HepG2 (cell line): ENCODE results near the gene DEFB125. TPM values are rescaled to one million over a fixed set of nuclear protein-coding genes. Genes with fewer than 3 reads are reported as not detected.

Experiments
- ATAC-seq: fragments of 200-7000 bp; cut with Tn5 transposase; 3 replicates; pipeline ENCODE4 v1.9.1; 2020; ENCODE audit warnings: mild to moderate bottlenecking, moderate library complexity
- BruUV-seq: library from RNA; stranded (reverse); fragments of 400-500 nt; replicated peaks from 2 replicates; lab custom pipeline; 2021; lab: Mats Ljungman, UMichigan
- CTCF ChIA-PET: fragments of 300-600 bp; formaldehyde crosslinking; extraction: SDS; loops from one replicate; lab custom pipeline; 2021; ENCODE audit warnings: low total read pairs, inconsistent platforms, low intra/inter-chr PET ratio; lab: Yijun Ruan, JAX
- POLR2A ChIA-PET: fragments of 350-600 bp; sonication (Branson Sonifier 250); formaldehyde crosslinking; loops from one replicate; lab custom pipeline; 2020; ENCODE audit warnings: antibody characterized with exemption, inconsistent platforms; lab: Yijun Ruan, JAX
- DNase-seq: peaks from one replicate; pipeline ENCODE4 v3.0.0-alpha.2; 2015; ENCODE audit warnings: low spot score
- FAIRE-seq: peaks from 3 replicates; lab custom pipeline; 2011; peaks lifted over from hg19 to GRCh38; lab: Jason Lieb, UNC
- H2AFZ ChIP-seq: one replicate; pipeline ENCODE4 v1.6.1; 2011; ENCODE audit warnings: low read length, inconsistent platforms
- H3K27ac ChIP-seq: fragments of 300-600 bp; 3 replicates; pipeline ENCODE4 v1.8.0; 2011; ENCODE audit warnings: mixed run types, mild to moderate bottlenecking, mixed read lengths, low read length, inconsistent platforms; ENCODE audit not compliant: insufficient read depth; ENCODE audit errors: extremely low read length
- H3K27me3 ChIP-seq, 2 experiments: fragments of 200-600 bp in 1 of 2; 2 replicates in 1 of 2; 3 replicates in 1 of 2; pipeline versions ENCODE4 v1.6.0 to v1.8.0; 2011; ENCODE audit warnings: low read length in 2 of 2, mild to moderate bottlenecking in 2 of 2, moderate library complexity in 2 of 2, inconsistent platforms in 1 of 2; ENCODE audit not compliant: insufficient read depth in 2 of 2, control insufficient read depth in 1 of 2
- H3K36me3 ChIP-seq, 2 experiments: fragments of 200-600 bp in 1 of 2; replicated peaks in 1 of 2; 2 replicates in 1 of 2; 3 replicates in 1 of 2; pipeline versions ENCODE4 v1.5.1 to v1.8.0; 2011; ENCODE audit warnings: low read length in 2 of 2, inconsistent platforms in 1 of 2; ENCODE audit not compliant: insufficient read depth in 2 of 2, control insufficient read depth in 1 of 2
- H3K4me1 ChIP-seq: 2 replicates; pipeline ENCODE4 v1.5.1; 2012; ENCODE audit warnings: low read length, inconsistent platforms; ENCODE audit not compliant: insufficient read depth
- H3K4me2 ChIP-seq: 2 replicates; pipeline ENCODE4 v1.6.0; 2011; ENCODE audit warnings: low read depth, low read length, inconsistent platforms
- H3K4me3 ChIP-seq, 3 experiments: fragments of 200-600 bp in 1 of 3; sonication (generic), shearing (Covaris generic) in 1 of 3; replicated peaks in 1 of 3; 2 replicates each; pipeline ENCODE4 v1.5.1; 2011 to 2016; ENCODE audit warnings: low read length in 3 of 3, inconsistent platforms in 2 of 3, low read depth in 2 of 3, mild to moderate bottlenecking in 2 of 3, control low read depth in 1 of 3, mixed read lengths in 1 of 3; ENCODE audit not compliant: insufficient read depth in 1 of 3
- H3K79me2 ChIP-seq: one replicate; pipeline ENCODE4 v1.6.1; 2011; ENCODE audit warnings: low read length, inconsistent platforms; ENCODE audit not compliant: insufficient read depth
- H3K9ac ChIP-seq: 2 replicates; pipeline ENCODE4 v1.6.0; 2011; ENCODE audit warnings: mild to moderate bottlenecking, low read depth, low read length, inconsistent platforms; ENCODE audit not compliant: insufficient read depth
- H3K9me3 ChIP-seq: 2 replicates; pipeline ENCODE4 v1.5.1; 2012; ENCODE audit warnings: mild to moderate bottlenecking, low read length
- H4K20me1 ChIP-seq: 2 replicates; pipeline ENCODE4 v1.6.0; 2011; ENCODE audit warnings: inconsistent platforms, mild to moderate bottlenecking, low read length, moderate library complexity; ENCODE audit not compliant: insufficient read depth
- DRAP1 ChIP-seq: IDR thresholded peaks from 2 replicates; pipeline ENCODE4 v1.6.1; 2016; ENCODE audit warnings: missing genetic modification reagents, missing compliant biosample characterization
- GABPA ChIP-seq, 2 experiments: IDR thresholded peaks; 2 replicates each; pipeline ENCODE4 v1.6.1; 2011 to 2016; ENCODE audit warnings: low read depth in 2 of 2, low read length in 1 of 2, missing biosample characterization in 1 of 2, missing genetic modification characterization in 1 of 2
- HDAC1 ChIP-seq: sonication (generic); formaldehyde crosslinking; IDR thresholded peaks from 2 replicates; pipeline ENCODE4 v1.5.1; 2020; ENCODE audit warnings: mild to moderate bottlenecking, missing genetic modification reagents
- KAT8 ChIP-seq: IDR thresholded peaks from 2 replicates; pipeline ENCODE4 v1.6.1; 2016; ENCODE audit warnings: missing genetic modification reagents, missing compliant biosample characterization
- NFRKB ChIP-seq: fragments of 450-650 bp; IDR thresholded peaks from 2 replicates; pipeline ENCODE4 v1.6.1; 2017
- PTBP1 ChIP-seq: fragments of 200-400 bp; formaldehyde crosslinking; IDR thresholded peaks from 2 replicates; pipeline ENCODE4 v1.6.1; 2018; ENCODE audit warnings: low read length, low read depth; ENCODE audit not compliant: poor library complexity, severe bottlenecking
- RAD21 ChIP-seq: fragments of 450-650 bp; formaldehyde crosslinking; IDR thresholded peaks from 2 replicates; pipeline ENCODE4 v1.5.0; 2020; ENCODE audit warnings: mild to moderate bottlenecking
- RARA ChIP-seq: IDR thresholded peaks from 2 replicates; pipeline ENCODE4 v1.6.1; 2016; ENCODE audit warnings: missing genetic modification reagents, missing compliant biosample characterization
- SMC3 ChIP-seq: IDR thresholded peaks from 2 replicates; pipeline ENCODE4 v1.6.1; 2011; ENCODE audit warnings: low read length, improper control_type of control experiment
- ZNF260 ChIP-seq: sonication (generic); formaldehyde crosslinking; IDR thresholded peaks from 2 replicates; pipeline ENCODE4 v1.4.0; 2020; ENCODE audit warnings: missing genetic modification reagents, low read depth, mild to moderate bottlenecking, borderline replicate concordance
- ZNF382 ChIP-seq: sonication (generic); formaldehyde crosslinking; IDR thresholded peaks from 2 replicates; pipeline ENCODE4 v1.5.0; 2020; ENCODE audit warnings: missing genetic modification reagents, mild to moderate bottlenecking, borderline replicate concordance
- ZNF598 ChIP-seq: sonication (generic); formaldehyde crosslinking; IDR thresholded peaks from 2 replicates; pipeline ENCODE4 v1.5.1; 2020; ENCODE audit warnings: mild to moderate bottlenecking, missing genetic modification reagents, borderline replicate concordance
- ZNF605 ChIP-seq: sonication (generic); formaldehyde crosslinking; IDR thresholded peaks from 2 replicates; pipeline ENCODE4 v1.8.0; 2022; ENCODE audit warnings: mild to moderate bottlenecking, missing genetic modification reagents
- ZNF776 ChIP-seq: sonication (generic); formaldehyde crosslinking; IDR thresholded peaks from 2 replicates; pipeline ENCODE4 v1.4.0; 2020; ENCODE audit warnings: mild to moderate bottlenecking, missing genetic modification reagents
- ZNF850 ChIP-seq: sonication (generic); formaldehyde crosslinking; conservative IDR thresholded peaks from 2 replicates; pipeline ENCODE4 v1.9.0; 2021; ENCODE audit warnings: mild to moderate bottlenecking, missing genetic modification reagents
- whole genome bisulfite sequencing: methylation state at CpG from one replicate; pipeline ENCODE4 v1.1.6; 2017; ENCODE audit warnings: low lambda C conversion rate; 5-methylcytosine and 5-hydroxymethylcytosine counted together
- in situ Hi-C: cut with HindIII; loops from 2 replicates; pipeline ENCODE4 v1.10.0; 2017; ENCODE audit warnings: low pct_unique_long_range_greater_than_20kb; ENCODE audit not compliant: extremely low pct_ligation_motif_present
- intact Hi-C: fragments of 100-400 bp; cut with micrococcal nuclease; formaldehyde crosslinking; loops from one replicate; pipeline ENCODE4 v1.10.0; 2022; ENCODE audit not compliant: unreplicated experiment
- polyA plus RNA-seq, 8 experiments: library from polyadenylated mRNA; depleted of rRNA in 3 of 8; stranded (reverse) in 7 of 8; unstranded in 1 of 8; fragments of >200 nt; fragmentation: Illumina TruSeq in 4 of 8; extraction: Trizol in 4 of 8; gene quantifications; 2 replicates each; pipeline versions ENCODE4 v1.2.1 to v1.2.3, GENCODE V29; 2011 to 2016; ENCODE audit warnings: low read depth in 4 of 8, missing spikeins in 1 of 8, mixed read lengths in 1 of 8; ENCODE audit not compliant: insufficient read depth in 1 of 8
- total RNA-seq, 5 experiments: library from RNA; depleted of rRNA; stranded (reverse); fragments of >200 nt; fragmentation: Illumina TruSeq; extraction: Trizol; gene quantifications; 2 replicates each; pipeline ENCODE4 v1.2.3, GENCODE V29; 2016; ENCODE audit warnings: low read depth in 1 of 5
- TF ChIP-seq, protein P1 (sequence below): conservative IDR thresholded peaks from 2 replicates; pipeline ENCODE4 v1.6.1; 2018; ENCODE audit warnings: missing genetic modification reagents
- TF ChIP-seq, protein P2 (sequence below): sonication (generic); formaldehyde crosslinking; IDR thresholded peaks from 2 replicates; pipeline ENCODE4 v1.8.1; 2022; ENCODE audit warnings: low read depth, mild to moderate bottlenecking, missing genetic modification reagents
- TF ChIP-seq, protein P3 (sequence below): sonication (generic); formaldehyde crosslinking; IDR thresholded peaks from 2 replicates; pipeline ENCODE4 v1.4.0; 2020; ENCODE audit warnings: mild to moderate bottlenecking, missing genetic modification reagents

The DEFB125 gene
- total and polyA plus RNA-seq, 2 of the 13 experiments (the other 11 are each of a cell fraction or from before 2014, with no cell fraction given) = not detected

GRCh38 chr20:137668-138490, 50.4 kb downstream of the DEFB125 start:
- Histone ChIP-seq H3K4me3 (peak overlapping the region; percentile 3 to 51 (median 35); a peak in 5 of 6 replicates), H3K9me3 (no peaks in the 10 kb centered on the region), H3K79me2 (no peaks in the 10 kb centered on the region), H2AFZ (peak overlapping the region; percentile 32), H3K27ac (no peak overlapping the region), H3K9ac (no peak overlapping the region), H4K20me1 (no peaks in the 10 kb centered on the region), H3K36me3 (no peaks in the 10 kb centered on the region), H3K4me2 (peak overlapping the region; percentile 71), H3K4me1 (peaks cover 11% of the 10 kb centered on the region), H3K27me3 (no peaks in the 10 kb centered on the region)
- WGBS = 14% methylated on average over 11 of the region's 11 CpGs
- POLR2A ChIA-PET = no interaction called here
- CTCF ChIA-PET = no interaction called here
- ATAC-seq (peak; percentile 92), FAIRE-seq (peak; percentile 78), DNase-seq (peak; percentile 54)
- in situ Hi-C loops = no loop called here
- no TSS peak for BruUV-seq
- intact Hi-C loops = no loop called here
- TF ChIP-seq ZNF598 (0 out of 2 replicates have a peak, but pooled peaks have one; percentile 33), SMC3 (peak; percentile 31; the same call in 1 of the 2 replicates), HDAC1 (CRISPR knock-in tag) (no peak), ZNF605 (peak; percentile 83; the same call in 1 of the 2 replicates), PTBP1 (no peak), GABPA (IDR thresholded peaks at IDR 0.05; ENCODE audit: low read depth, low read length) (peak; percentile 16; the same call in 1 of the 2 replicates), GABPA (CRISPR knock-in tag; IDR thresholded peaks at IDR 0.05; ENCODE audit: low read depth) (peak; percentile 65), KAT8 (peak; percentile 67; the same call in 1 of the 2 replicates), ZNF850 (CRISPR knock-in tag) (no peak), ZNF382 (CRISPR knock-in tag) (no peak), ZNF776 (CRISPR knock-in tag) (no peak), DRAP1 (CRISPR knock-in tag) (no peak), ZNF260 (CRISPR knock-in tag) (no peak; the same call in 1 of the 2 replicates), RARA (CRISPR knock-in tag) (no peak), NFRKB (no peak), RAD21 (CRISPR knock-in tag) (peak; percentile 47; the same call in 1 of the 2 replicates)
- TF ChIP-seq, protein P1, sequence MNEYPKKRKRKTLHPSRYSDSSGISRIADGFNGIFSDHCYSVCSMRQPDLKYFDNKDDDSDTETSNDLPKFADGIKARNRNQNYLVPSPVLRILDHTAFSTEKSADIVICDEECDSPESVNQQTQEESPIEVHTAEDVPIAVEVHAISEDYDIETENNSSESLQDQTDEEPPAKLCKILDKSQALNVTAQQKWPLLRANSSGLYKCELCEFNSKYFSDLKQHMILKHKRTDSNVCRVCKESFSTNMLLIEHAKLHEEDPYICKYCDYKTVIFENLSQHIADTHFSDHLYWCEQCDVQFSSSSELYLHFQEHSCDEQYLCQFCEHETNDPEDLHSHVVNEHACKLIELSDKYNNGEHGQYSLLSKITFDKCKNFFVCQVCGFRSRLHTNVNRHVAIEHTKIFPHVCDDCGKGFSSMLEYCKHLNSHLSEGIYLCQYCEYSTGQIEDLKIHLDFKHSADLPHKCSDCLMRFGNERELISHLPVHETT (CRISPR knock-in tag) = 0 out of 2 replicates have a peak, but pooled peaks have one; percentile 41
- TF ChIP-seq, protein P2, sequence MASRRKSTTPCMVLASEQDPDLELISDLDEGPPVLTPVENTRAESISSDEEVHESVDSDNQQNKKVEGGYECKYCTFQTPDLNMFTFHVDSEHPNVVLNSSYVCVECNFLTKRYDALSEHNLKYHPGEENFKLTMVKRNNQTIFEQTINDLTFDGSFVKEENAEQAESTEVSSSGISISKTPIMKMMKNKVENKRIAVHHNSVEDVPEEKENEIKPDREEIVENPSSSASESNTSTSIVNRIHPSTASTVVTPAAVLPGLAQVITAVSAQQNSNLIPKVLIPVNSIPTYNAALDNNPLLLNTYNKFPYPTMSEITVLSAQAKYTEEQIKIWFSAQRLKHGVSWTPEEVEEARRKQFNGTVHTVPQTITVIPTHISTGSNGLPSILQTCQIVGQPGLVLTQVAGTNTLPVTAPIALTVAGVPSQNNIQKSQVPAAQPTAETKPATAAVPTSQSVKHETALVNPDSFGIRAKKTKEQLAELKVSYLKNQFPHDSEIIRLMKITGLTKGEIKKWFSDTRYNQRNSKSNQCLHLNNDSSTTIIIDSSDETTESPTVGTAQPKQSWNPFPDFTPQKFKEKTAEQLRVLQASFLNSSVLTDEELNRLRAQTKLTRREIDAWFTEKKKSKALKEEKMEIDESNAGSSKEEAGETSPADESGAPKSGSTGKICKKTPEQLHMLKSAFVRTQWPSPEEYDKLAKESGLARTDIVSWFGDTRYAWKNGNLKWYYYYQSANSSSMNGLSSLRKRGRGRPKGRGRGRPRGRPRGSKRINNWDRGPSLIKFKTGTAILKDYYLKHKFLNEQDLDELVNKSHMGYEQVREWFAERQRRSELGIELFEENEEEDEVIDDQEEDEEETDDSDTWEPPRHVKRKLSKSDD (CRISPR knock-in tag) = peak; percentile 43; the same call in 1 of the 2 replicates
- TF ChIP-seq, protein P3, sequence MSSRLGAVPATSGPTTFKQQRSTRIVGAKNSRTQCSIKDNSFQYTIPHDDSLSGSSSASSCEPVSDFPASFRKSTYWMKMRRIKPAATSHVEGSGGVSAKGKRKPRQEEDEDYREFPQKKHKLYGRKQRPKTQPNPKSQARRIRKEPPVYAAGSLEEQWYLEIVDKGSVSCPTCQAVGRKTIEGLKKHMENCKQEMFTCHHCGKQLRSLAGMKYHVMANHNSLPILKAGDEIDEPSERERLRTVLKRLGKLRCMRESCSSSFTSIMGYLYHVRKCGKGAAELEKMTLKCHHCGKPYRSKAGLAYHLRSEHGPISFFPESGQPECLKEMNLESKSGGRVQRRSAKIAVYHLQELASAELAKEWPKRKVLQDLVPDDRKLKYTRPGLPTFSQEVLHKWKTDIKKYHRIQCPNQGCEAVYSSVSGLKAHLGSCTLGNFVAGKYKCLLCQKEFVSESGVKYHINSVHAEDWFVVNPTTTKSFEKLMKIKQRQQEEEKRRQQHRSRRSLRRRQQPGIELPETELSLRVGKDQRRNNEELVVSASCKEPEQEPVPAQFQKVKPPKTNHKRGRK (CRISPR knock-in tag) = no peak
